Measurements from ENCODE around the gene DYNC2H1. TPM values are rescaled to one million over a fixed set of nuclear protein-coding genes. Genes with fewer than 3 reads are reported as not detected.

The DYNC2H1 gene
- total RNA-seq, 4 donors from 2014 or later: 4.7 to 14.0 (median 8.1) TPM

DNA sequence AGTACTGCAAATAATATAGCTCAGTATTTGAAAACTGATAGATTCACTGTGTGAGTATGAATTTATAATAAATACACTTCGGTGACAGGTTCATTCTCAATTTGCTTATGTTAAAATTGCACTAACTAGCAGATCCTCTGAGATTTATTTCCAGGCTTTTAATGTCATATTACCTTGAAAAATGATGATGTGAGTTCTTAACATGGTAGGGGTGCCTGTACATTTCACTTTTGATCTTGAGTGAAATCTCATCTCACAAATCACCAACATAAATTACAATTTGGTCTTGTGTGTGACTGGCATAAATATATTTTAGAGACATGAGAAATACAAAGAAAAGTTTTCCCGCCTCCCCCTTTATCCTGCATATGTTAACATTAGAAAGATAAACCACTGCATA, 240.4 kb downstream of the DYNC2H1 start:
- Histone ChIP-seq H3K36me3 (no peaks in the 10 kb centered on the region), H3K9me3 (no peaks in the 10 kb centered on the region), H3K27ac (no peak overlapping the region), H3K27me3 (no peaks in the 10 kb centered on the region), H3K4me3 (no peak overlapping the region), H3K4me1 (no peaks in the 10 kb centered on the region)
- no peak for TF ChIP-seq POLR2A (IDR thresholded peaks at IDR 0.05)
- TF ChIP-seq, protein P1, sequence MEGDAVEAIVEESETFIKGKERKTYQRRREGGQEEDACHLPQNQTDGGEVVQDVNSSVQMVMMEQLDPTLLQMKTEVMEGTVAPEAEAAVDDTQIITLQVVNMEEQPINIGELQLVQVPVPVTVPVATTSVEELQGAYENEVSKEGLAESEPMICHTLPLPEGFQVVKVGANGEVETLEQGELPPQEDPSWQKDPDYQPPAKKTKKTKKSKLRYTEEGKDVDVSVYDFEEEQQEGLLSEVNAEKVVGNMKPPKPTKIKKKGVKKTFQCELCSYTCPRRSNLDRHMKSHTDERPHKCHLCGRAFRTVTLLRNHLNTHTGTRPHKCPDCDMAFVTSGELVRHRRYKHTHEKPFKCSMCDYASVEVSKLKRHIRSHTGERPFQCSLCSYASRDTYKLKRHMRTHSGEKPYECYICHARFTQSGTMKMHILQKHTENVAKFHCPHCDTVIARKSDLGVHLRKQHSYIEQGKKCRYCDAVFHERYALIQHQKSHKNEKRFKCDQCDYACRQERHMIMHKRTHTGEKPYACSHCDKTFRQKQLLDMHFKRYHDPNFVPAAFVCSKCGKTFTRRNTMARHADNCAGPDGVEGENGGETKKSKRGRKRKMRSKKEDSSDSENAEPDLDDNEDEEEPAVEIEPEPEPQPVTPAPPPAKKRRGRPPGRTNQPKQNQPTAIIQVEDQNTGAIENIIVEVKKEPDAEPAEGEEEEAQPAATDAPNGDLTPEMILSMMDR (IDR thresholded peaks at IDR 0.05): no peak
- DNase-seq: no peak

DNA sequence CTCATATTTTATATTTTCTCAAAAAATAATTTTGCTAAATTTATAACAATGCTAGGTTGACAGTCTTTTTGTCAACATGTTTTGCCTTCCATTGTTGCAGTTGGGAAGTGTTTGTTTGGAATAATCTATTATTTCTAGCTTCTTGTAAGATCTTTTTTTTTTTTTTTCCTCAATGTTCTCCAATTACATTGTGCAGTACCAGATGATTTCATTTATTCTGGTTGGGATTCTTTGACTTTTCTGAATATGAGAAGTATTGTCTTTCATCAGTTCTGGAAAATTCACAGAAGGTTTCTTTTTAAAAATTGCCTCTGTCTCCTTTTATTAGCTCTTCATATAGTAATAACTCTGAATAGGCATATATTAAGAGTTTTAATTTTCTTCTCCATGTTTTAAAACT, 245.4 kb downstream of the DYNC2H1 start:
- H3K27ac ChIP-seq: no peak overlapping the region
- no peak for TF ChIP-seq POLR2A (IDR thresholded peaks at IDR 0.05)
- TF ChIP-seq, protein P1 (IDR thresholded peaks at IDR 0.05): no peak
- H3K27me3 ChIP-seq: no peaks in the 10 kb centered on the region
- H3K9me3 ChIP-seq: no peaks in the 10 kb centered on the region
- no peaks in the 10 kb centered on the region for H3K4me1 ChIP-seq
- no peaks in the 10 kb centered on the region for H3K36me3 ChIP-seq
- H3K4me3 ChIP-seq: no peak overlapping the region
- DNase-seq: no peak

DNA sequence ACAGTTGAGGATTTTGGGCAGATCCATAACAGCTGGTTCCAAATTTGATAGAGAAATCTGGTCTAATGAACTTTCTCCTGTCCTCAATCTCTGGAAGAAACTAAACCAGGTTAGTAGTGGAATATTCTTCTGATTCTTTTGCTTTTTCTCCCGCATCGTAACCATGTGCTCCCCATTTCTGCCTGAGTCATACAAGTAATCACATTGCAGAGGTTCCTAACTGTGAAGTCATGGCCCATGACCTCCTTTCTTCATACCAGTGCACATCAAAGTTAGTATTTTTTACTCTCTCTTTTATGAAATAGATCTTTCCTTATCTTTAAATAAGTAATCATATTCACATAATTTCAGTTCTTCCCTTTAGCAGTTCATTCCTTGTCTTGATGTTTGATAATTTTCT, 249.0 kb downstream of the DYNC2H1 start:
- no peaks in the 10 kb centered on the region for H3K9me3 ChIP-seq
- H3K27me3 ChIP-seq: no peaks in the 10 kb centered on the region
- no peaks in the 10 kb centered on the region for H3K4me1 ChIP-seq
- DNase-seq: no peak
- H3K27ac ChIP-seq: no peak overlapping the region
- H3K4me3 ChIP-seq: no peak overlapping the region
- no peaks in the 10 kb centered on the region for H3K36me3 ChIP-seq
- TF ChIP-seq, protein P1 (IDR thresholded peaks at IDR 0.05): no peak
- TF ChIP-seq POLR2A (IDR thresholded peaks at IDR 0.05): no peak

DNA sequence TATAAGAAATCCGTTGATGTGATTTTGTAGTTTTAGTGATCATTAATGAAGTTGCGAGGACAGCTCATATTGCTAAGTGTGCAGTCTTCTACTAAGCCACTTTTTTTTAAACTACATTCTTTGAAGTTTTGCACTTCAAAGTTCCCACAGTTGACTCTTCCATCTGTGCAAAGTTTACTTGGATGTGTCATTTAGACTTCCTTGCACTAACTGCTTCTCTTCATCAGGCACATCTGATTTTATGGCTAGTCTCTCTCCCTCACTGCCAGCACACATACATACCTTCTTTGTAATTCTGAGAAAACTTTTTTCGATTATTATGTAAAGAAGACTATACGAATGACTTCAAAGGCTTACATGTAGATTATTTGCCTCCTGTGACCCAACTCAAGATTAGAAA, 250.0 kb downstream of the DYNC2H1 start:
- no peaks in the 10 kb centered on the region for H3K36me3 ChIP-seq
- H3K27me3 ChIP-seq: no peaks in the 10 kb centered on the region
- no peaks in the 10 kb centered on the region for H3K4me1 ChIP-seq
- no peak overlapping the region for H3K4me3 ChIP-seq
- no peak overlapping the region for H3K27ac ChIP-seq
- TF ChIP-seq, protein P1 (IDR thresholded peaks at IDR 0.05): no peak
- no peak for TF ChIP-seq POLR2A (IDR thresholded peaks at IDR 0.05)
- no peak for DNase-seq
- H3K9me3 ChIP-seq: no peaks in the 10 kb centered on the region

DNA sequence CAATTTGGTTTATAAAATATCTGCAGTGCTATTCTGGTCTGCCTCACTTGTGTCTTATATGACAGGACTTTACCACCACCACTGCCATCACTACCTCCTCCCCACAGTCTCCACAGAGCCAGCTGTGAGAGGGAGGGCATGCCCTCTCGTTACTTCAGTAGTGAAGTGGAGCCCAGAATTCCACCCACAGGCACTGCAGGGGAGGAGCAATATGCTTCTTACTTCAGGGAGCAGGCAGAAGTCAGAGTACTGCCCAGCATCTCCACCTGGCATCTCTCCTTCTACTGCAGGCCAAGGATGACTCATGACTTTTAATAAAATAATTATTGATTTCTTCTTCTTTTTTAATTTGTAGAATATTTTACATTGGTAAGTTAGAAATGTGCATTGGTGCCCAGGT, 255.5 kb downstream of the DYNC2H1 start:
- H3K27ac ChIP-seq: no peak overlapping the region
- no peak for DNase-seq
- no peak for TF ChIP-seq POLR2A (IDR thresholded peaks at IDR 0.05)
- TF ChIP-seq, protein P1 (IDR thresholded peaks at IDR 0.05): no peak
- H3K27me3 ChIP-seq: no peaks in the 10 kb centered on the region
- H3K4me3 ChIP-seq: no peak overlapping the region
- no peaks in the 10 kb centered on the region for H3K4me1 ChIP-seq
- H3K36me3 ChIP-seq: no peaks in the 10 kb centered on the region
- no peaks in the 10 kb centered on the region for H3K9me3 ChIP-seq

DNA sequence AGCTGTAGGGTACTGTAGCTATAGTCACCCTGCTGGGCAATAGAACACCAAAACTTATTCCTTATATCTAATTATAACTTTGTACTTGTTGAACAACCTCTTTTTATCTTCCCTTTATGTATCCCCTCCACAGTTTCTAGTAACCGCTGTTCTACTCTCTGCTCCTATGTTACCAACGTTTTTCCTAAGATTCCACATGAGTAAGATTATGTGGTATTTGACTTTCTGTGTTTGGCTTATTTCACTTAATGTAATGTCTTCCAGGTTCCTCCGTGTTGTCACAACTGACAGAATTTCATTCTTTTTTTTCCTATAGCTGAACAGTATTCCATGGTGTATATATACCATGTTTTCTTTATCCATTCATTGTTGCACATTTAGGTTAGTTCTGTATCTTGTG, 258.4 kb downstream of the DYNC2H1 start:
- no peak for DNase-seq
- Histone ChIP-seq H3K9me3 (no peaks in the 10 kb centered on the region), H3K36me3 (no peaks in the 10 kb centered on the region), H3K4me1 (no peaks in the 10 kb centered on the region), H3K27me3 (no peaks in the 10 kb centered on the region), H3K27ac (no peak overlapping the region), H3K4me3 (no peak overlapping the region)
- TF ChIP-seq, protein P1 (IDR thresholded peaks at IDR 0.05): no peak
- no peak for TF ChIP-seq POLR2A (IDR thresholded peaks at IDR 0.05)

All from Peyer's patch (tissue), 4 donors.